Fibroblast of the conjunctiva (primary cell): ENCODE data around the gene INO80.

ENCODE experiments used
- DNase-seq: peaks from one replicate; pipeline ENCODE4 v3.0.0-alpha.2; 2010; ENCODE audit warnings: low read depth

The INO80 gene

DNA sequence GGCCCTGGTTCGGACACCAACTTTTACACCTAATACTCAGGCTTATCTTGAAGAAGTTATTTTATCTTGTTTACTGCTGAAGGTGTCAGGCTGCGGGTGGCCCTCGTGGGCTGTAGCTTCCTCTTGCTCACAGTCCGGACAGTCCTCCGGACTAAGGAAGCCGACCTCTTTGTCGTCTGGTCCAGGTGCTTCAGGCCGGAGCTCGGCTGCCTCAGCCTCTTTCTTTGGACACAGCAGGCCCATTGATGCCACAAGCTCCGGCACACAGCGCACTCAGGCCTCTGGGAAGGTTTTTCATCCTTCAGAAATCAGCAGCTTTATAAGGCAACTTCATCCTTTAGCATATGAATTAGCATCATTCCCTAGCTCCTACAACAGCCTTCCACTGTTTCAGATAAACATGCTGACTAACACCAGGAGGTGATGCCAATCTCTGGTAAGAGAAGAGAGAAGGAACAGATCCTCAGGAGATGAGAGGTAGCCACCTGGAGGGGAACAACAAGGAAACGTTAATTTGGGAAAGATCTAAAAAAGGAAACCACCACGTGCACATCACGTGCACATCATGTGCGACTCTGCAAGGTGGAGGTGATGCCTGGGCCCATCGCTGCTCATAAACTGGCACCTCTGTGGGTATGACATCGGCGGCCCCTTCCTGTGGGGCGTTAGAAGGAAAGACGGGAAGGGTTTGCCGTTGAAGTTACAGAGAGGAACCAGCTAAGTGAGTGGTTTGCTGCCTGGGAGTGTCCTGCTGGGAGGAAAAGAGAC, 167.2 kb downstream of the INO80 start:
- no peak for DNase-seq

- no peak for DNase-seq
Observed at GRCh38 chr15:40944510-40945296, 171.4 kb downstream of the INO80 start.

DNA sequence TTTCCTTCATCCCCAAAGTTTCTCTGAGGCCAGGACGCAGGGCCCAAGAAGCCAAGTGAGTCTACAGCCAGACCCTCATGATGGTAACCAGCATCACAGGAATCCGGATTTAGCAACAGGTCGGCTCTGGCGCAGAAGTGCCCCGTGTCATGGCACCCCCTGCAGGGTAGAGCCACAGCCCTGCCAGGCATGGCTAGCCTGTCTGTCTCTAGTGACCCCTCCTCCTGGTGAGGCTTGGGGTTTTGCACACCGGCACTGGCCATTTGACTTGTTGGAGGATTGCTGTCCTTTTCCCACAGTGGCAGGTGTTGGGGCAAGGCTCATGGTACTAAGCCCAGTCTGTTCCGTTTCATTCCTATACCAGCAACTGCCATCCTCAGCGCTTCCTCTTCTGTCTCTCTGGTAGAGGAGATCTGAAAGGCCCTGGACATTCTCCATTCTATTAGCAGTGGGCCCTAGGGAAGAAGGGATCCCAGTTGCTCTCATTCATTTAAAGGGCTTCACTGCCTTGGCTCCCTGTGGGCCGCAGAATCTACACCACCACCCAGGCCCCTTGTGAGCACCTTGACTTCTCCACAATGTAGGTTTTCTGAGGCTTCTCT, 172.2 kb downstream of the INO80 start:
- no peak for DNase-seq

- DNase-seq: no peak
Observed at GRCh38 chr15:40942878-40943277, 173.2 kb downstream of the INO80 start.

GRCh38 chr15:40942337-40942854, 173.7 kb downstream of the INO80 start:
- DNase-seq: no peak

DNA sequence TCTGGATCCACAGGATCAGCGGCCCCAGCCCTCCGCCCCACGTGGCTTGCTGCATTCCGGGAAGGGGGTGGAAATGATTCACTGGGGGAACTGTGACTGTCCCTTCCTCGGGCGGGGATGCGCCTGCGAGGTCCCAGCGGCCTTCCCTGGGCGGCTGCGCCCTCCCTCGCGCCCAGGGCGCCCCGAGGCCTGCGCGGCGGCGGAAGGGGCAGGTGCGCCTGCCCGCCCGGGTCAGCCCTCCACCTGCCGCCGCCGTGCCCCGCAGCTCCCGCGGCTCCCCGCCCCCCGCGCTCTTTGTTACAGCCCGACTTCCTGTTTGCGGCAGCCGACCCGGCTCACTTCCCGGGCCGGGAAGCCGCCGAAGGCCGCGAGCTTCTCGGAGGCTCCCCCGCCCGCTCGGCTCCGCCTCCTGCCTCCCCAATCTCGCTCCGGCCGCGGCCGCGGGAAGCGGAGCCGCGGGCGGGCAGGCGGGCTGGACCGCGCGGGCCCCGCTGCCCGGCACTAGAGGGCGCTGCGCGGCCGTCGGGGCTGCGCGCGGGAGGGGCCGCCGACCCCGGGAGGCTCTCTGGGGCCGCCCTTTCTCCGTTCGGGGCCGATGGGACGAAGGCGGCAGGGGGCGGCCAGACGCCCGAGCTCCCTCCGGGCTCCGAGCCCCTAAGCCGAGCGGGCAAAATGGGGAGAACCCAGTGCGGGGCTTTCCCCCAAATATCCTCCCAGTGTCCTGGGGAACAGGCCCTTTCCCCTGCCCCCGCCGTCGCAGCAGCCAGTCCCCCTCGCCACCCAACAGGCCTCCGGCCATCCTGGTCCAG, 174.3 kb downstream of the INO80 start:
- peak; percentile 28 for DNase-seq

GRCh38 chr15:40941068-40941527, 175.0 kb downstream of the INO80 start:
- no peak for DNase-seq

- no peak for DNase-seq
Observed at GRCh38 chr15:40940296-40940801, 175.7 kb downstream of the INO80 start.

- no peak for DNase-seq
Observed at GRCh38 chr15:40938536-40938870, 177.6 kb downstream of the INO80 start.

- no peak for DNase-seq
Observed at GRCh38 chr15:40937762-40938535, 178.1 kb downstream of the INO80 start.

DNA sequence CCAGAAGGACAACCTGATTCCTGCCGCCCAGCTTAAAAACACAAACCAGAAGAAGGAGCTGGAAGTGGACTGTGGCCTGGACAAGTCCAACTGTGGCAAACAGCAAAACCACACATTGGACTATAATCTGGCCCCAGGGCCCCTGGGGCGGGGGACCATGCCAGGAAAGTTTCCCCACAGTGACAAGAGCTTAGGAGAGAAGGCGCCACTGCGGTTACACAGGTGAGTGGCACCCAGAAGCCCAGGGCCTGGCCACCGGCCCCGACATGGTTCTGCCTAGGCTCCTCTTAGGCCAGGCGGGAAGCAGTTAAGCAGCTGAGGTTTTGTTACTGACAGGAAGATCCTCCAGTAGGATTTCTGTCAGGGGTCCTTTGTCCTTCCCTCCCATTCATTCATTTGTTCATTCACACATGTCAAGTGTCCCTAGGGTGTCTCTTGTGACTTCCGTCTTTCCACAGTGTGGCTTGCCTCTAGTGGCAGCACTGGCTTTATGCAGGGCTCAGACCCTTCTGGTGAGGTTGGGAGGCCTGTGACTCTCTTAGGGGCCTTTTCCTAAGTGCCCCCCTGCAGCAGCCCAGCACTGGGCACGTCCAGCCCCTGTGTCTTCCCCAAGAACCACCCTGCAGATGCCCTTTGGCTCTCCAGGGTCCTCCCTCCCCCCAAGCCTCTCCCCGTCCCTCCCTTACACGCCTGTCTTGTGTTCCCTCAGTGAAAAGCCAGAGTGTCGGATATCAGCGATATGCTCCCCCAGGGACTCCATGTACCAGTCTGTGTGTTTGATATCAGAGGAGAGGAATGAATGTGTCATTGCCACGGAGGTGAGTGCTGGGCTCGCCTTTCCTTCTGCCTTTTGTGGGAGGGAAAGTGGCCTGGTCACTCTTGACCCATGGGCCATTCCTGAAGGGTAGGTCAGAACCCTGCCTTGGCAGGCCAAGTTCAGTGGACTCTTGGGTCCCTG, 179.1 kb downstream of the INO80 start:
- no peak for DNase-seq

- DNase-seq: no peak
Observed at GRCh38 chr15:40936234-40936708, 179.8 kb downstream of the INO80 start.

DNA sequence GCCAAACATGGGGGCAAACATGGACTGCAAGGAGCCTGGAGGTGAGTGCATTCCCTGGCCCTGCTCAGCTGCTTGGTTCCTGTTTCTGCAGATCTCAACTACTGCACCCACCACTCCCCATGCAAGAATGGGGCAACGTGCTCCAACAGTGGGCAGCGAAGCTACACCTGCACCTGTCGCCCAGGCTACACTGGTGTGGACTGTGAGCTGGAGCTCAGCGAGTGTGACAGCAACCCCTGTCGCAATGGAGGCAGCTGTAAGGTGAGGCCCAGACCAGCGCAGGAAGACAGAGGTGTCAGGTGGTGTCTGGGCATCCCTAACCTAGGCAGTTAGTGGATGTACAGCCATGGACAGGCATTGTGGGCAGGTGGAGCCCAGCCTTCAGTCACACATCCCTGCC, 181.6 kb downstream of the INO80 start:
- no peak for DNase-seq

GRCh38 chr15:40933517-40933902, 182.6 kb downstream of the INO80 start:
- no peak for DNase-seq

DNA sequence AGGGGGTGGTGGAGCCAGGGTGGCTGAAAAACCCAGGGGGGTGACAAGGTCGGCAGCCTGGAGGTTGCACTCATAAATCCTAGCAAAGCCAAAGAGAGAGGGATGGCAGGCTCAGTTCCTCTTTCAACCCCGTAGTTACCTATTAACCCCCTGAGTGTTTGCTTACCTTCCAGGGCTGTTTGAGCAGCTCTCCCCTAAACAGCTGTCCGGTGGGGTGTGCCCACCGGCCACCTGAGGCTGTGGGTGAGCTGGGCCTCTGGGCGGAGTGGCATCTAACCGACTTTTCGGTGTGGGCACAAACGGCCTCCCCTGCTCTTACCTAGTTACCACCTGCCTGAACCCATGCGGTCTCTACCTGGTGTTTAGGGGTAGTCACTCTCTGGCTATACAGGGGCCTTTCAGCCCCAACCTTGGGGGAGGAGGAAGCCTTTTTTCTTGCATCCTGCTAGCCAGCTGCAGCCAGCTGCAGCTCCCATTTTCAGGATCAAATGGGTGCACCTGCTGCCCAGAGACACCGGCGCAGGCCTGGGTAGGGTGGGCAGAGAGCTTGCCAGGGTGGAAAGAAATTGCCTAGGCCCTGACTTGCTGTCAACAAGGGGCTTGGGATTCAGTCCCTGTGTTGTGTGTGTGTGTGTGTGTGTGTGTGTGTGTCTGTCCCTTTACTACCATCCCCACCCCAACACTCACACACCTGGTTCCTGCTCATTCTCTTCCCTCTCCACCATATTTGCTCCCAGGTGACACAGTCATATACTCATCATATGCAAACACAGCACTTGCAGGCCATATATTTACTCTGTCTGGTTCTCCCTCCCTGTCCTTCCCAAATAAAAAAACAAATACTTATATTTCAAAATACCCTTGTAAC, 183.2 kb downstream of the INO80 start:
- no peak for DNase-seq

- no peak for DNase-seq
Observed at GRCh38 chr15:40932156-40932555, 183.9 kb downstream of the INO80 start.

DNA sequence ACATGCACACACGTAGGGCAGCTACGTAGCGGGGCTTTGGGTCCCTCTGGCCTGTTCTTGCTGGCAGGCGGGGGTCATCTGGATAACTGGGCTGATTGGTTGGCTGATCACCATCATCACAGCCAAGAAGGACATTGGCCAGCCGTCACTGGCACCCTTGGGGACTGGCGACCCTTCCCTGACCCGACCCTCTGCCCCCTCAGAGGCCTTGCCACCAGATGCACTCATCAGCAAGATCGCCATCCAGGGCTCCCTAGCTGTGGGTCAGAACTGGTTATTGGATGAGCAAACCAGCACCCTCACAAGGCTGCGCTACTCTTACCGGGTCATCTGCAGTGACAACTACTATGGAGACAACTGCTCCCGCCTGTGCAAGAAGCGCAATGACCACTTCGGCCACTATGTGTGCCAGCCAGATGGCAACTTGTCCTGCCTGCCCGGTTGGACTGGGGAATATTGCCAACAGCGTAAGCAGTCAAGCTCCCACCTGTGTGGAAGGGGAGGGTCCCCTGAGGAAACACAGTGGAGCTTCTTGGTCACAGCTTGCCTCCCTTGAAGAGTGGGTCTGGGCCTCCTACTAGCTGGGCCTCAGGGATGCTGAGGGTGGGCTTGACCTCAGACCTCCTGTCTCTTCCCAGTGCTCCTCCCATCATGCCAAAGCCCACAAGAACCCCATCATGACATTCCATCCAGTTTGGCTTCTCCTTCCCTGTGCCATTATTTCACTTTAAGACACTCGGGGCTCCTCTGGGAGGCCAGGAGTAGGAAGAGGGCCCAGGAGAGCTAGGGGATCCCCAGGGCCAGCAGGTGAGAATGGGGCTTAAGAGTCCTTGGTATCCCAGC, 184.6 kb downstream of the INO80 start:
- DNase-seq: no peak
